K562 (cell line): ENCODE data around the gene MGRN1. TPM values are rescaled to one million over a fixed set of nuclear protein-coding genes. Genes with fewer than 3 reads are reported as not detected.

Experiments used
- ATF4 ChIP-seq: fragments of 450-650 bp; formaldehyde crosslinking; IDR thresholded peaks from 2 replicates; pipeline ENCODE4 v1.4.0; 2022; ENCODE audit warnings: mild to moderate bottlenecking, moderate library complexity
- BACH1 ChIP-seq: fragments of 200-800 bp; sonication (Bioruptor generic); IDR thresholded peaks from 2 replicates; pipeline ENCODE4 v1.6.1; 2016; ENCODE audit warnings: missing genetic modification characterization, missing compliant biosample characterization
- ETS2 ChIP-seq: IDR thresholded peaks from 2 replicates; pipeline ENCODE4 v1.6.1; 2016; ENCODE audit warnings: borderline replicate concordance, missing genetic modification characterization, mild to moderate bottlenecking, moderate library complexity, missing compliant biosample characterization; ENCODE audit not compliant: poor library complexity, severe bottlenecking
- FOXO4 ChIP-seq: fragments of 450-650 bp; formaldehyde crosslinking; IDR thresholded peaks from 2 replicates; pipeline ENCODE4 v1.4.0; 2020; ENCODE audit warnings: mild to moderate bottlenecking, moderate library complexity
- NCOA2 ChIP-seq, 2 experiments: fragments of 450-650 bp; IDR thresholded peaks; 2 replicates each; pipeline ENCODE4 v1.6.1; 2018; ENCODE audit warnings: mild to moderate bottlenecking in 2 of 2, moderate library complexity in 1 of 2; ENCODE audit not compliant: partially characterized antibody in 2 of 2
- PHF20 ChIP-seq: fragments of 450-650 bp; IDR thresholded peaks from 2 replicates; pipeline ENCODE4 v1.6.1; 2018; ENCODE audit not compliant: partially characterized antibody
- RBM22 ChIP-seq: fragments of 200-400 bp; formaldehyde crosslinking; IDR thresholded peaks from 2 replicates; pipeline ENCODE4 v1.6.1; 2018; ENCODE audit warnings: low read length, low read depth; ENCODE audit not compliant: poor library complexity, severe bottlenecking
- RFX5 ChIP-seq: IDR thresholded peaks from 2 replicates; pipeline ENCODE4 v1.6.1; 2011; ENCODE audit warnings: low read depth, mild to moderate bottlenecking, improper control_type of control experiment, low read length
- USF1 ChIP-seq: sonication (generic); formaldehyde crosslinking; IDR thresholded peaks from 2 replicates; pipeline ENCODE4 v1.9.0; 2022; ENCODE audit warnings: mild to moderate bottlenecking, missing genetic modification reagents
- ZBTB1 ChIP-seq: sonication (generic); formaldehyde crosslinking; IDR thresholded peaks from 2 replicates; pipeline ENCODE4 v1.8.1; 2023; ENCODE audit warnings: missing genetic modification reagents, low read depth, mild to moderate bottlenecking, borderline replicate concordance
- ZNF668 ChIP-seq: fragments of 250-450 bp; sonication (Bioruptor Pico); IDR thresholded peaks from 2 replicates; pipeline ENCODE4 v1.8.0; 2022; ENCODE audit warnings: mild to moderate bottlenecking, inconsistent platforms
- polyA plus RNA-seq, 8 experiments: library from polyadenylated mRNA; depleted of rRNA in 4 of 8; stranded (reverse) in 5 of 8; unstranded in 3 of 8; fragments of >200 nt; fragmentation: Nextera tagmentation in 2 of 8; fragmentation: Illumina TruSeq in 1 of 8; extraction: Ambion mirVana in 2 of 8; extraction: Trizol in 1 of 8; gene quantifications; 2 replicates each; pipeline versions ENCODE4 v1.2.1 to v1.2.3, GENCODE V29; 2011 to 2014; ENCODE audit warnings: inconsistent platforms in 1 of 8, missing spikeins in 1 of 8
- total RNA-seq, 7 experiments: library from RNA; depleted of rRNA in 6 of 7; stranded (reverse); fragments of >200 nt in 6 of 7; fragmentation: Illumina TruSeq in 2 of 7; extraction: Trizol in 2 of 7; gene quantifications; 2 replicates each; pipeline versions ENCODE4 v1.2.1 to v1.2.3, GENCODE V29; 2011 to 2021; ENCODE audit warnings: low replicate concordance in 1 of 7

Gene MGRN1
- total and polyA plus RNA-seq, 9 of the 15 experiments (the other 6 are each of a cell fraction or from before 2014, with no cell fraction given): 0.15 to 37.9 (median 6.0) TPM

GRCh38 chr16:4664538-4665418 lies 40.2 kb downstream of the MGRN1 start (continued):
- TF ChIP-seq USF1 (CRISPR knock-in tag) (no peak), PHF20 (no peak), BACH1 (tag) (no peak), FOXO4 (no peak), RBM22 (no peak), ZBTB1 (CRISPR knock-in tag) (no peak), NCOA2 (IDR thresholded peaks at IDR 0.05; ENCODE audit: partially characterized antibody in 2 of 2) (no peak), ETS2 (tag) (no peak), ZNF668 (CRISPR knock-in tag) (no peak), ATF4 (CRISPR knock-in tag) (no peak), RFX5 (no peak)
